ENCODE measurements around the gene CTNNBL1. TPM values are rescaled to one million over a fixed set of nuclear protein-coding genes. Genes with fewer than 3 reads are reported as not detected.

Gene CTNNBL1
- total RNA-seq, 3 donors from 2014 or later (not counting 1 experiment from before 2014, with no cell fraction given), result 59.1 to 75.6 (median 67.6) TPM

DNA sequence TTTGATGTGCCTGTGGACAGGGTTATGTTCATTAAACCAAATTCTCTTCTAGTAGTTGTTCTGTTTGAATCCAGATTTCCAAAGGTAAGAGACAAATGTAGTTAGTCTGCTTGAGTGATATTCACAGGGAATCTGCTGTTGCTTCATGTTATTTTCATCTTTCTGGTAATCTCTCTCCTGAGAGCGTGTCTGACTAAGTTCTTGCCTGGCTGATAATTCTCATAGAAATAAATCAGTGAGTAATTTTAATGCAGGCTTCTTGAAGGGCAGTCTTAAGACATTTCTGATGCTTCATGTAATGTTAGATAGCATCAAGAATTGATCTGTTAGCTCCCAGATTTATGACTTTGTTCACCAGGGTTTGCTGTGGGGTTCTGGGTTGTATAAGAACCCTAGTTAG is 54.2 kb downstream of the CTNNBL1 start:
- no peaks in the 10 kb centered on the region for H3K27me3 ChIP-seq (ENCODE audit: control insufficient read depth, insufficient read depth, low read length)
- 100% methylated on average over 1 of the region's 1 CpG for WGBS (ENCODE audit: insufficient coverage)
- ATAC-seq, result no peak
- no peaks in the 10 kb centered on the region for H3K27me3 Mint-ChIP-seq (ENCODE audit: low read depth in 2 of 2)
- no peaks in the 10 kb centered on the region for H3K4me1 ChIP-seq (ENCODE audit: control insufficient read depth, insufficient read depth, low read length)
- H3K36me3 ChIP-seq (ENCODE audit: control insufficient read depth, insufficient read depth, low read length), result peaks cover 38% of the 10 kb centered on the region
- intact Hi-C loops (cut with micrococcal nuclease), result no loop called here
- no peaks in the 10 kb centered on the region for H3K9me3 ChIP-seq (ENCODE audit: control insufficient read depth, insufficient read depth, low read length)
- DNase-seq, result no peak
- no peaks in the 10 kb centered on the region for H3K9me3 Mint-ChIP-seq
- H3K4me3 Mint-ChIP-seq, result no peak overlapping the region
- H3K4me3 ChIP-seq (ENCODE audit: low read length), result no peak overlapping the region
- no peaks in the 10 kb centered on the region for H3K36me3 Mint-ChIP-seq
- H3K4me1 Mint-ChIP-seq, result peaks cover 20 to 21% of the 10 kb centered on the region in 2 donors
- no peak overlapping the region for H3K27ac ChIP-seq (ENCODE audit: low read length)
- H3K27ac Mint-ChIP-seq, result no peak overlapping the region
- TF ChIP-seq, protein P1, sequence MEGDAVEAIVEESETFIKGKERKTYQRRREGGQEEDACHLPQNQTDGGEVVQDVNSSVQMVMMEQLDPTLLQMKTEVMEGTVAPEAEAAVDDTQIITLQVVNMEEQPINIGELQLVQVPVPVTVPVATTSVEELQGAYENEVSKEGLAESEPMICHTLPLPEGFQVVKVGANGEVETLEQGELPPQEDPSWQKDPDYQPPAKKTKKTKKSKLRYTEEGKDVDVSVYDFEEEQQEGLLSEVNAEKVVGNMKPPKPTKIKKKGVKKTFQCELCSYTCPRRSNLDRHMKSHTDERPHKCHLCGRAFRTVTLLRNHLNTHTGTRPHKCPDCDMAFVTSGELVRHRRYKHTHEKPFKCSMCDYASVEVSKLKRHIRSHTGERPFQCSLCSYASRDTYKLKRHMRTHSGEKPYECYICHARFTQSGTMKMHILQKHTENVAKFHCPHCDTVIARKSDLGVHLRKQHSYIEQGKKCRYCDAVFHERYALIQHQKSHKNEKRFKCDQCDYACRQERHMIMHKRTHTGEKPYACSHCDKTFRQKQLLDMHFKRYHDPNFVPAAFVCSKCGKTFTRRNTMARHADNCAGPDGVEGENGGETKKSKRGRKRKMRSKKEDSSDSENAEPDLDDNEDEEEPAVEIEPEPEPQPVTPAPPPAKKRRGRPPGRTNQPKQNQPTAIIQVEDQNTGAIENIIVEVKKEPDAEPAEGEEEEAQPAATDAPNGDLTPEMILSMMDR (IDR thresholded peaks at IDR 0.05), result no peak

DNA sequence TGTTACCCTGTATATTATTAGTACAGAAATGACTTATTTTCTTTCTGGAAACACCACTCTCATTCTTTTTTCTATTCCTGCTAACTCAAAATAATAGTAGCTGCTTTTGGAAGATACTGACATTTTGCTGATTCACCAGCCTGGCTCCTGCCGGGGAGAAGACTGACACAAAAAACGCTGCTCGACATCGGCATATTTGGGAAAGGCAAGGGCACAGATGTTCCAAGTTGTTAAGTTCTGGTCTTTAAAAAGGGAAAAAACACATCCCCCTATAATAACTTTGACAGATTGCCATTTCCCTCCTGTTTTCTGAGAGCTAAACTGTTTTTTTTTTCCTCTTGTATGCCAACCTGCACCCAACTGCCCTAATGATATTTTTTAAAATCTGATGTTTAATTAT is 55.4 kb downstream of the CTNNBL1 start:
- Histone ChIP-seq H3K27me3 (ENCODE audit: control insufficient read depth, insufficient read depth, low read length) (no peaks in the 10 kb centered on the region), H3K4me1 (ENCODE audit: control insufficient read depth, insufficient read depth, low read length) (no peaks in the 10 kb centered on the region), H3K9me3 (ENCODE audit: control insufficient read depth, insufficient read depth, low read length) (no peaks in the 10 kb centered on the region), H3K27ac (ENCODE audit: low read length) (no peak overlapping the region), H3K4me3 (ENCODE audit: low read length) (no peak overlapping the region), H3K36me3 (ENCODE audit: control insufficient read depth, insufficient read depth, low read length) (peaks cover 38% of the 10 kb centered on the region)
- Mint-ChIP-seq H3K4me3 (no peak overlapping the region), H3K27me3 (ENCODE audit: low read depth in 2 of 2) (no peaks in the 10 kb centered on the region), H3K36me3 (no peaks in the 10 kb centered on the region), H3K9me3 (no peaks in the 10 kb centered on the region), H3K27ac (no peak overlapping the region), H3K4me1 (peaks cover 14 to 15% of the 10 kb centered on the region in 2 donors)
- intact Hi-C loops (cut with micrococcal nuclease), result no loop called here
- DNase-seq (no peak), ATAC-seq (no peak)
- TF ChIP-seq, protein P1 (IDR thresholded peaks at IDR 0.05), result no peak
- 64% methylated on average over 4 of the region's 4 CpGs for WGBS (ENCODE audit: insufficient coverage)

DNA sequence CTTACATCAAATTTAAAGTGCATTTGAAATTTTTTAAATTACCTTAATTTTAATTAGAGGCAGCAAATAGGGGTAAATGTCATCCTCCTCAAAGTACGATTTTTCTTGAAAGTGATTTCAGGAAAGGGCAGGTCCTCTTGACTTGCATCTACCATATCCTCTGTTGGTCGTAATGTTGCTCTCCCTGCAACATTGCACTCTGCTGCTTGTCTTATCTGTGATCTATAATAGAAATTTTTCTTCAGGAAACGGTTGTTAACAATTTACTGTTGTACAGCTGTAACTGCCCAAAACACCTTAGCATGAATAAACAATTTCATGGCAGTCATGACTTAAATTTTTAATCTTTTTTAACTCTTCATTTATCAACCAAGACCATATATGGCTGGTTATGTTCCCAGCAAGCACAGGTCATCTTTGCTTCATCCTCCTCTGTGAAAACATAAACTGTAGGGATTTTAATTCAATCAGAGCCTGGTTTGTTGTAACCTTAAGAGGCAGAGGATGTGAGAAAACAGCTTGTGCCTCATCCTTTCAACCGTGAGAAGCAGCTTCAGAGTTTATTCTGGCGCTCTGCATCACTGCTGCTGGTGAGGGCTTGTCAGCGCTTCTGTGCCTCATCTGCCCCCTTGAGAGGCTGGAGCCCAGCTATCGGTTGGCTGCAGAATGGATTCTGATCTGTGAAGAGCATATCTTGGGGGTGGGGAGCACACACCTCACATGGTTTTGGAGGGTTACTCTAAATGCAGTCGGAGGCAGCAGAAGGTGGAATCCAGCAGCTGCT is 56.0 kb downstream of the CTNNBL1 start:
- peaks cover 9% of the 10 kb centered on the region in 2 donors for H3K4me1 Mint-ChIP-seq
- no peak overlapping the region for H3K4me3 Mint-ChIP-seq
- Histone ChIP-seq H3K36me3 (ENCODE audit: control insufficient read depth, insufficient read depth, low read length) (peaks cover 38% of the 10 kb centered on the region), H3K27me3 (ENCODE audit: control insufficient read depth, insufficient read depth, low read length) (no peaks in the 10 kb centered on the region), H3K4me1 (ENCODE audit: control insufficient read depth, insufficient read depth, low read length) (no peaks in the 10 kb centered on the region), H3K4me3 (ENCODE audit: low read length) (no peak overlapping the region), H3K9me3 (ENCODE audit: control insufficient read depth, insufficient read depth, low read length) (no peaks in the 10 kb centered on the region), H3K27ac (ENCODE audit: low read length) (no peak overlapping the region)
- no peaks in the 10 kb centered on the region for H3K9me3 Mint-ChIP-seq
- no peaks in the 10 kb centered on the region for H3K27me3 Mint-ChIP-seq (ENCODE audit: low read depth in 2 of 2)
- DNase-seq, result no peak
- TF ChIP-seq, protein P1 (IDR thresholded peaks at IDR 0.05), result no peak
- H3K27ac Mint-ChIP-seq, result no peak overlapping the region
- no peaks in the 10 kb centered on the region for H3K36me3 Mint-ChIP-seq
- WGBS (ENCODE audit: insufficient coverage), result 81% methylated on average over 7 of the region's 8 CpGs
- intact Hi-C loops (cut with micrococcal nuclease), result no loop called here
- ATAC-seq, result no peak

DNA sequence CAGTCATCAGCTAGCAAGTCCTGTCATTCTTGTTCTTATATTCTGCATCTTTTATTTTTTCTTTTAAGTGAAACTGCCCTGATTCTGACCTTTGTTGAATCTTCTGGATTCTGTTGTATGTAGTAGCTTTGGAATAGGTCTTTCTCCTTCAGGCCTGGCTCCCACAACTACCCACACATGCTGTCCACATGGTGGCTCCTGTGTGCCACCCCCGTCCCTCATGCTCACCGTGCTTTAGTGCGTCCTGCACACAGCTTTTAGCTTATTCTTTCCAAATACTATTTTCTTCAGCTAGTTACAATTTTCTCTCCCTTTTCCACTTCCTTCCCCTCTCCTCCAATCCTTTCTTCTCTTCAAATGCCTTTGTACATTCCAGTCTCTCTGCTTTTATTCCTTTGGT is 61.8 kb downstream of the CTNNBL1 start:
- Mint-ChIP-seq H3K36me3 (peaks cover 14% of the 10 kb centered on the region), H3K27me3 (ENCODE audit: low read depth in 2 of 2) (no peaks in the 10 kb centered on the region), H3K9me3 (no peaks in the 10 kb centered on the region), H3K4me1 (peaks cover 12 to 16% of the 10 kb centered on the region in 2 donors), H3K27ac (no peak overlapping the region), H3K4me3 (no peak overlapping the region)
- ATAC-seq (no peak), DNase-seq (no peak)
- Histone ChIP-seq H3K27ac (ENCODE audit: low read length) (no peak overlapping the region), H3K4me1 (ENCODE audit: control insufficient read depth, insufficient read depth, low read length) (no peaks in the 10 kb centered on the region), H3K4me3 (ENCODE audit: low read length) (no peak overlapping the region), H3K27me3 (ENCODE audit: control insufficient read depth, insufficient read depth, low read length) (no peaks in the 10 kb centered on the region), H3K9me3 (ENCODE audit: control insufficient read depth, insufficient read depth, low read length) (no peaks in the 10 kb centered on the region), H3K36me3 (ENCODE audit: control insufficient read depth, insufficient read depth, low read length) (peaks cover 29% of the 10 kb centered on the region)
- WGBS (ENCODE audit: insufficient coverage), result 97% methylated on average over 3 of the region's 3 CpGs
- TF ChIP-seq, protein P1 (IDR thresholded peaks at IDR 0.05), result no peak
- intact Hi-C loops (cut with micrococcal nuclease), result no loop called here

Data from natural killer cell (primary cell).